ENCODE results near the gene BBS9. TPM values are rescaled to one million over a fixed set of nuclear protein-coding genes. Genes with fewer than 3 reads are reported as not detected.

The BBS9 gene
- total RNA-seq, 1 experiment from 2014 or later: 26.4 TPM

GRCh38 chr7:33487998-33488682 is 358.8 kb downstream of the BBS9 start:
- no peak overlapping the region for H3K27ac Mint-ChIP-seq
- H3K14ac ChIP-seq (ENCODE audit: insufficient read depth, low read length): no peak overlapping the region
- H3K4me1 Mint-ChIP-seq: peaks cover 26 to 27% of the 10 kb centered on the region in 2 experiments
- no peak overlapping the region for H3K4ac ChIP-seq (ENCODE audit: low read depth, low read length)
- H4K20me1 ChIP-seq (ENCODE audit: control insufficient read depth, insufficient read depth, insufficient read length): no peaks in the 10 kb centered on the region
- H4K91ac ChIP-seq (ENCODE audit: insufficient read length, low read depth, low read length): no peak overlapping the region
- H2BK5ac ChIP-seq (ENCODE audit: insufficient read length, low read length): no peak overlapping the region
- H3K23ac ChIP-seq (ENCODE audit: insufficient read length, low read depth, low read length): no peak overlapping the region
- no peak overlapping the region for H3K4me2 ChIP-seq (ENCODE audit: insufficient read depth, insufficient read length, low read length)
- DNase-seq: no peak
- no peaks in the 10 kb centered on the region for H3K79me1 ChIP-seq (ENCODE audit: insufficient read depth, low read depth, low read length, poor library complexity, severe bottlenecking)
- H3K27me3 Mint-ChIP-seq (ENCODE audit: low read depth): no peaks in the 10 kb centered on the region; the same call in 1 of the 2 replicates
- no peak overlapping the region for H3K27ac ChIP-seq (ENCODE audit: insufficient read length, low read depth, low read length)
- no peaks in the 10 kb centered on the region; a peak in 2 of 5 replicates for H3K9me3 Mint-ChIP-seq
- no peak overlapping the region for H3K18ac ChIP-seq (ENCODE audit: insufficient read length, low read depth, low read length)
- H4K8ac ChIP-seq (replicated peaks; ENCODE audit: insufficient read length, low read depth, low read length): no peak overlapping the region
- no peaks in the 10 kb centered on the region for H3K79me2 ChIP-seq (ENCODE audit: insufficient read depth, low read length)
- no peak overlapping the region for H2BK120ac ChIP-seq (ENCODE audit: low read depth, low read length, poor library complexity, severe bottlenecking)
- no peaks in the 10 kb centered on the region for H3K23me2 ChIP-seq (ENCODE audit: insufficient read length, low read depth, low read length, poor library complexity, severe bottlenecking)
- H2AFZ ChIP-seq (ENCODE audit: low read length): no peak overlapping the region
- H3K9me3 ChIP-seq (ENCODE audit: control insufficient read depth, low read depth, low read length): no peaks in the 10 kb centered on the region
- no peak overlapping the region for H2BK12ac ChIP-seq (ENCODE audit: insufficient read length, low read depth, low read length)
- no peak overlapping the region for H3K56ac ChIP-seq (ENCODE audit: insufficient read length, low read depth, low read length)
- H3K4me3 Mint-ChIP-seq: no peak overlapping the region
- H2BK20ac ChIP-seq (ENCODE audit: low read depth, low read length, poor library complexity, severe bottlenecking): no peak overlapping the region
- no peak overlapping the region for H3K9ac ChIP-seq (ENCODE audit: extremely low read depth, insufficient read length, low read length)
- H3K4me1 ChIP-seq (ENCODE audit: insufficient read depth, low read length): no peaks in the 10 kb centered on the region; the same call in 1 of the 2 replicates
- TF ChIP-seq CTCF (conservative IDR thresholded peaks at IDR 0.05): no peak
- H2AK5ac ChIP-seq (ENCODE audit: insufficient read length, low read length): no peak overlapping the region
- H4K5ac ChIP-seq (ENCODE audit: insufficient read length, low read depth, low read length): no peak overlapping the region
- H3K27me3 ChIP-seq (ENCODE audit: insufficient read depth, low read length): no peaks in the 10 kb centered on the region
- peaks cover 0 to 7% (median 2%) of the 10 kb centered on the region in 3 experiments; a peak in 5 of 7 replicates for H3K36me3 Mint-ChIP-seq (ENCODE audit: insufficient read depth in 1 of 3, low read depth in 3 of 3)
- H3T11ph ChIP-seq (ENCODE audit: low read length): no peak overlapping the region
- no peak overlapping the region for H2BK15ac ChIP-seq (ENCODE audit: low read depth, low read length)
